ENCODE measurements around the gene IRAK2. TPM values are rescaled to one million over a fixed set of nuclear protein-coding genes. Genes with fewer than 3 reads are reported as not detected.

Gene IRAK2
- polyA plus RNA-seq, 2 of the 4 experiments (the other 2 are of a cell fraction) = 7.9 to 12.5 TPM

DNA sequence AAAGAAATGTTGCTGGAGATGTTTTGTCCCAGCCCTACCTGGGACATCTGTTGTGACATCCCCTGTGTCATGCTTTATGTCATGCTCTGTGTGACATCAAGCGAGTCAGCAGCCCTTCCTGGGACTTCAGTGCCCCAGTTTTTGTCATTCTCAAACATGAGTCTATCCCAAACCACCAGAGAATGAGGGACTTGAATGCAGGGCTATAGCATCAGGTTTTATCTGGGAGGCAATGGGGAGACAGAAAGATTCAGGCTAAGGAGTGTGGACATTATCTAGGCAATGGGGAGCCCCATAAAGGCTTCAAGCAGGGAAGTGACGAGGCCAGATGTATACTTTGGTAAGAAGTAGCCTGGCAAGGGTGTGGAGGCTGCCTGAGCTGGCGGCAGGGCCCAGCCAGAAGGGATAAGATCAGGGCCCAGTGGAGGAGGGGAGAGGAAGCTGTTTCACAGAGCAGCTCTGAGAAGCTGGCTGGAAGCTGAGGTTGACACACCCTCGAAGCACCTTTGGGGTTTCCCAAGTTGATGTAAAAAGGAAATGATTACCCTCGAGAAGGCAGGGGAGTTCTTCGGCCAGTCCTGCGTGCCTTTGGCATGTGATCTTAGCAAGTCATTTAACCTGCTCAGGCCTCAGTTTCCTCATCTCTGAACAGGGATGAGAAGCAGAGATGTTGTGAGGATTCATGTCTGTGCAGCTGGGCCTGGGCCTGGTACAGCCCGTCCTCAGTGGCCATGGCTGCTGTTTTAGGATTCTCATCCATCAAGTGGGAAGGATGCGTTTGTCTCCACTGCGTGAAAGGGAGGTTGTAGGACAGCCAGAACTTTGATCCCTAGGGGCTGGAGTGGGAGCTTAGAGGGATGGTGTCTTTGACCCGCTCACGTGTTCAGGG, 34.3 kb downstream of the IRAK2 start (continued):
- TF ChIP-seq REST (IDR thresholded peaks at IDR 0.05) (no peak), ESRRA (IDR thresholded peaks at IDR 0.05; ENCODE audit: borderline replicate concordance, low read length) (no peak), JUN (IDR thresholded peaks at IDR 0.05) (peak in 1 of 2 experiments; percentile 18; a peak in 1 of 5 replicates), CEBPB (IDR thresholded peaks at IDR 0.05) (no peak), E2F6 (IDR thresholded peaks at IDR 0.05; ENCODE audit: borderline replicate concordance, low read depth) (0 out of 2 replicates have a peak, but pooled peaks have one; percentile 38), CHD4 (IDR thresholded peaks at IDR 0.05; ENCODE audit: borderline replicate concordance) (no peak), CTCF (IDR thresholded peaks at IDR 0.05) (no peak), HES2 (IDR thresholded peaks at IDR 0.05) (no peak), POLR2A (IDR thresholded peaks at IDR 0.05; ENCODE audit: low read length) (no peak), HOXA7 (CRISPR knock-in tag; IDR thresholded peaks at IDR 0.05) (no peak), JUNB (IDR thresholded peaks at IDR 0.05) (no peak), HOXB13 (CRISPR knock-in tag; IDR thresholded peaks at IDR 0.05; ENCODE audit: low read depth) (0 out of 2 replicates have a peak, but pooled peaks have one; percentile 22), FOXS1 (CRISPR knock-in tag; IDR thresholded peaks at IDR 0.05) (peak; percentile 64; the same call in 1 of the 2 replicates), FOSL2 (IDR thresholded peaks at IDR 0.05) (0 out of 2 replicates have a peak, but pooled peaks have one; percentile 2), FOSL2 (CRISPR knock-in tag; IDR thresholded peaks at IDR 0.05) (peak; percentile 51; the same call in 1 of the 2 replicates), RARB (CRISPR knock-in tag; IDR thresholded peaks at IDR 0.05) (no peak), EP300 (IDR thresholded peaks at IDR 0.05) (no peak), TP53 (CRISPR knock-in tag; IDR thresholded peaks at IDR 0.05) (no peak), POLR2AphosphoS2 (conservative IDR thresholded peaks at IDR 0.05; ENCODE audit: low read length) (no peak), CBX8 (IDR thresholded peaks at IDR 0.05) (no peak), RCOR1 (IDR thresholded peaks at IDR 0.05; ENCODE audit: low read depth, low read length) (no peak), GATA3 (IDR thresholded peaks at IDR 0.05; ENCODE audit: borderline replicate concordance) (no peak)
- TF ChIP-seq, protein P1, sequence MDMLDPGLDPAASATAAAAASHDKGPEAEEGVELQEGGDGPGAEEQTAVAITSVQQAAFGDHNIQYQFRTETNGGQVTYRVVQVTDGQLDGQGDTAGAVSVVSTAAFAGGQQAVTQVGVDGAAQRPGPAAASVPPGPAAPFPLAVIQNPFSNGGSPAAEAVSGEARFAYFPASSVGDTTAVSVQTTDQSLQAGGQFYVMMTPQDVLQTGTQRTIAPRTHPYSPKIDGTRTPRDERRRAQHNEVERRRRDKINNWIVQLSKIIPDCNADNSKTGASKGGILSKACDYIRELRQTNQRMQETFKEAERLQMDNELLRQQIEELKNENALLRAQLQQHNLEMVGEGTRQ (IDR thresholded peaks at IDR 0.05) = no peak

Measured in A549 (cell line).